Activated T-helper 17 cell treated with anti-CD3 and anti-CD28 coated beads, Interleukin-2, amount 50 U/mL, for 72 hours (primary cell): ENCODE results near the gene ITPR2. TPM values are rescaled to one million over a fixed set of nuclear protein-coding genes. Genes with fewer than 3 reads are reported as not detected.
"Not testable (repeated sequence)": the region's sequence is repeated elsewhere in the genome, so short reads cannot be mapped to it uniquely, and the experiment has no call there.

Experiments
- ATAC-seq: fragments of 150-1000 bp; cut with Tn5 transposase; replicated peaks from 2 replicates; pipeline ENCODE4 v1.10.0; 2021; ENCODE audit warnings: mild to moderate bottlenecking, moderate library complexity
- H3K27ac Mint-ChIP-seq: one replicate; pipeline ENCODE4 v1.8.0; 2022; ENCODE audit warnings: mixed read lengths
- H3K27me3 Mint-ChIP-seq: one replicate; pipeline ENCODE4 v1.8.0; 2022; ENCODE audit warnings: mixed read lengths
- H3K36me3 Mint-ChIP-seq: one replicate; pipeline ENCODE4 v1.8.0; 2022; ENCODE audit warnings: low read depth, mild to moderate bottlenecking, mixed read lengths
- H3K4me1 Mint-ChIP-seq: one replicate; pipeline ENCODE4 v1.8.0; 2022; ENCODE audit warnings: mixed read lengths
- H3K4me3 Mint-ChIP-seq: one replicate; pipeline ENCODE4 v1.8.0; 2022; ENCODE audit warnings: mild to moderate bottlenecking, mixed read lengths
- H3K9me3 Mint-ChIP-seq: one replicate; pipeline ENCODE4 v1.8.0; 2022; ENCODE audit warnings: mixed read lengths
- total RNA-seq, 2 donors: library from RNA; stranded (reverse); gene quantifications; one replicate each; pipeline ENCODE4 v1.2.3, GENCODE V29; 2022

The ITPR2 gene
- total RNA-seq, 2 donors from 2014 or later: 37.1 to 48.2 TPM

DNA sequence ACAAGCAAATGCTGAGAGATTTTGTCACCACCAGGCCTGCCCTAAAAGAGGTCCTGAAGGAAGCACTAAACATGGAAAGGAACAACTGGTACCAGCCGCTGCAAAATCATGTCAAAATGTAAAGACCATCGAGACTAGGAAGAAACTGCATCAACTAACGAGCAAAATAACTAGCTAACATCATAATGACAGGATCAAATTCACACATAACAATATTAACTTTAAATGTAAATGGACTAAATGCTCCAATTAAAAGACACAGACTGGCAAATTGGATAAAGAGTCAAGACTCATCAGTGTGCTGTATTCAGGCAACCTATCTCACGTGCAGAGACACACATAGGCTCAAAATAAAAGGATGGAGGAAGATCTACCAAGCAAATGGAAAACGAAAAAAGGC, 161.5 kb downstream of the ITPR2 start:
- not testable (repeated sequence) for ATAC-seq, H3K9me3 Mint-ChIP-seq, H3K4me3 Mint-ChIP-seq, H3K27me3 Mint-ChIP-seq, H3K27ac Mint-ChIP-seq, H3K4me1 Mint-ChIP-seq
- peaks cover 27% of the 10 kb centered on the region for H3K36me3 Mint-ChIP-seq

DNA sequence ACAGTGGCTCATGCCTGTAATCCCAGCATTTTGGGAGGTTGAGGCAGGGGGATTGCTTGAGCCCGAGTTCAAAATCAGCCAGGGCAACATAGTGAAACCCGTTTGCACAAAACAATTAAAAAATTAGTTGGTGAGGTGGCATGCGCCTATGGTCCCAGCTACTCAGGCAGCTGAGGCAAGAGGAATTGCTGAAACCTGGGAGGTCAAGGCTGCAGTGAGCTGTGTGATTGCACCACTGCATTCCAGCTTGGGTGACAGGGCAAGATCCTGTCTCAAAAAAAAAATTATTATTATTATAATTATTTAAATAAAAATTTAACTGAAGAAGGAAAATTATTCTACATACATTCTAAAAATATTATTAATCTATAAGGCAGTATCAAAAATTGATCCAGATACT, 164.1 kb downstream of the ITPR2 start:
- no peaks in the 10 kb centered on the region for H3K27me3 Mint-ChIP-seq
- H3K4me1 Mint-ChIP-seq: no peaks in the 10 kb centered on the region
- H3K4me3 Mint-ChIP-seq: no peak overlapping the region
- ATAC-seq: no peak
- H3K9me3 Mint-ChIP-seq: no peaks in the 10 kb centered on the region
- no peak overlapping the region for H3K27ac Mint-ChIP-seq
- H3K36me3 Mint-ChIP-seq: peaks cover 49% of the 10 kb centered on the region

DNA sequence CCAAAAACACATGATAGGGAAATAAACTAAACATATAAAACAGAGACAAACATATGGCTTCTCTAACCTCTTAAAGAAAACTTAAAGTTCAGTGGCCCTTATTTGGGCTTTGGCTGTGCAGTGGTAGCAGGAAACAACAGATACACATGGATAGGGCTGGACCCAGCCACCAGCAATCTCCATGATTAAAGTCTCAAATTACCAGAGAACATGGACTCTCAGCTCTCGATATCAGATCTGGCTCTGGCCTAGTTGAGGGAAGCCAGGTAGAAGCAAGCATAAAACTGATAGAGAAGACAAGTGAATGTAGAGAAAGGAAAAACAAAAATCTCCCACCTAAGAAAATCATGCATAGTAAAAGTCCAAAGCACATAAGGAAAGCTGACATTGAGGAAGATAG, 164.8 kb downstream of the ITPR2 start:
- Mint-ChIP-seq H3K36me3 (peaks cover 55% of the 10 kb centered on the region), H3K4me3 (no peak overlapping the region), H3K9me3 (no peaks in the 10 kb centered on the region), H3K27ac (no peak overlapping the region), H3K4me1 (no peaks in the 10 kb centered on the region), H3K27me3 (no peaks in the 10 kb centered on the region)
- ATAC-seq: no peak

GRCh38 chr12:26666286-26666685, 166.7 kb downstream of the ITPR2 start:
- Mint-ChIP-seq H3K4me1 (no peaks in the 10 kb centered on the region), H3K9me3 (no peaks in the 10 kb centered on the region), H3K36me3 (peaks cover 60% of the 10 kb centered on the region), H3K27me3 (no peaks in the 10 kb centered on the region), H3K27ac (no peak overlapping the region), H3K4me3 (no peak overlapping the region)
- ATAC-seq: no peak

DNA sequence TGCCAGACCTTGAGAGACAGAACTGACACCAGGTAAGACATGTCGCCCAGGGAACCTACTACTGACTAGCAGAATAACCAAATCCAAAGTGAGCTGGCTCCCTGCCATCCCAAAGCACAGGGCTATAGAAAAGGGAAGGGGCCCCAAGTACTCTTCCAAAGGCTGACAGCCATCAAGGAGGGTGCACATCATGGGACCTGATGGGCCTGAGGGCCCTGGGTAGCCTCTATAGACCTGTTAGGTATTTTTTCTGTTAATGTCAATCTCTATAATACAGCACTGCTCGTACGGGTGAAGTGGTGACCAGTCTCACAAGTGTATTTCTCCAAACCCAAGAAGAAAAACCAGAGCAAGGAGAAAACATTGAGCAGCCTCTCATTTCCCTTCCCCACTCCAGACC, 171.6 kb downstream of the ITPR2 start:
- Mint-ChIP-seq H3K4me3 (no peak overlapping the region), H3K27ac (no peak overlapping the region), H3K36me3 (peaks cover 68% of the 10 kb centered on the region), H3K27me3 (no peaks in the 10 kb centered on the region), H3K9me3 (no peaks in the 10 kb centered on the region), H3K4me1 (no peaks in the 10 kb centered on the region)
- no peak for ATAC-seq

- Mint-ChIP-seq H3K36me3 (peaks cover 68% of the 10 kb centered on the region), H3K4me3 (no peak overlapping the region), H3K27ac (no peak overlapping the region), H3K4me1 (no peaks in the 10 kb centered on the region), H3K9me3 (no peaks in the 10 kb centered on the region), H3K27me3 (no peaks in the 10 kb centered on the region)
- no peak for ATAC-seq
Observed at GRCh38 chr12:26659930-26660329, 173.1 kb downstream of the ITPR2 start.

DNA sequence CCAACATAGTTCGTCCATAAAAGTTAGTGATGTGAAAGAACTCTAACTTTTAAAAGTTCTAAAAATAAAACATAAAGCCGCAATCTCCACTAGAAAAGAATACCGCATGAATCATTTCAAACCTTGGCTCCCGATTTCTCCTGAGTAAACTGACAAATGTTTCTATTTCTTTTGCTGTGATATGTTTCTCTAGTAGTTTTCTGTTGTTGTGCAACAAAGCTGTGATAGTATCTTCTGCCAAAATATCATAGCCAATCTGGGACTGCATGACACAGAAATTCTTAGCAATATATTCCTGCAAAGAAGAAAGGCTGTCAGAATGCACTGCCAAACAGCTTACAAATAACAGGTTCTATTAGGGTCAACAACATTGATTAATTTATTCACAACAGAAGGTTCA, 174.0 kb downstream of the ITPR2 start:
- no peak for ATAC-seq
- Mint-ChIP-seq H3K27me3 (no peaks in the 10 kb centered on the region), H3K27ac (no peak overlapping the region), H3K9me3 (no peaks in the 10 kb centered on the region), H3K36me3 (peaks cover 71% of the 10 kb centered on the region), H3K4me1 (no peaks in the 10 kb centered on the region), H3K4me3 (no peak overlapping the region)

DNA sequence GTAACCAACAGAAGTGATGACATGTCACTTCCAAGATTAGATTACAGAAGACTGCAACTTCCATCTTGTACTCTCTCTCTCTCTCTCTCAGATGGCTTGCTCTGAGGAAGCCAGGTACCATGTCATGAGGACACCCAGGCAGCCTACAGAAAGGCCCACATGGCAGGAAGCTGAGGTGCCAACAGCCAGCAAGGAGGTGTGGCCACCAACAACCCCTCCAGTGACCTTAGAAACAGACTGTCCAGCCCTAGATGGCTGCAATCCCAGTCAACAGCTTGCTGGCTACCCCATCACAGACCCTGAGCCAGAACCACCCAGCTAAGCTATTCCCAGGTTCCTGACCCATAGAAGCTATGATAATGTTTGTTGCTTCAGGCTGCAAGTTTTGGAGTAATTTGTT, 178.4 kb downstream of the ITPR2 start:
- Mint-ChIP-seq H3K4me1 (no peaks in the 10 kb centered on the region), H3K4me3 (no peak overlapping the region), H3K27me3 (no peaks in the 10 kb centered on the region), H3K9me3 (no peaks in the 10 kb centered on the region), H3K36me3 (peaks cover 85% of the 10 kb centered on the region), H3K27ac (no peak overlapping the region)
- no peak for ATAC-seq

DNA sequence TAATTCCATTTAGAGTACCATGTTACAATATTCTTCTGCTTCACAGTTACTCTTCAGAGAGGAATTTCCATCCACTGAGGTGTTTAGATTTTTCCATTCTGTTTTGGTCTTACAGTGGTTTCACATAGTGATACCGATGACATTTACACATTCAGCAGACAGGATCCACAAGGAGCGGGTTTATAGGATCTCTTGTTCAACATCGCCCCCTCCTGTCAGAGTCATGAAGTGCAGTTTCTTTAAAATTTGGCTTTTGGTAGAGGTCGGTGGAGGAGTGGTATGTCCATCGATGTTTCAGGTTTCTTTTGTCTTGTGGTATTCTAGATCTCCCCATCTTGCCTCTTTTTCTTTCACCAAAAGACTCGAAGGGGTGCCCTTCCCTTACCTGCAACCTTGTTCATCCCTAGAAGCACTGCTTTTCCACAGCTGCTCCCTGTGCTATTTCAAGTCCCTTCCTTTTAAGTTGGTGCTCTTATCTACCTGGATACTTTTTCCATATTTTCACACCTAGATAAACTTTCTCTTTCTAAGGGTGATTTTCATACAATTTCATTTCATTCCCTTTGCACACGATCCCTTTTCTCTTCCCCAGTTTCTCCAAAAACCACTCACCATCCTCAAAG, 181.3 kb downstream of the ITPR2 start:
- peak; percentile 65 for ATAC-seq
- no peak overlapping the region for H3K27ac Mint-ChIP-seq
- no peaks in the 10 kb centered on the region for H3K4me1 Mint-ChIP-seq
- H3K4me3 Mint-ChIP-seq: no peak overlapping the region
- no peaks in the 10 kb centered on the region for H3K27me3 Mint-ChIP-seq
- H3K9me3 Mint-ChIP-seq: no peaks in the 10 kb centered on the region
- H3K36me3 Mint-ChIP-seq: peaks cover 83% of the 10 kb centered on the region

DNA sequence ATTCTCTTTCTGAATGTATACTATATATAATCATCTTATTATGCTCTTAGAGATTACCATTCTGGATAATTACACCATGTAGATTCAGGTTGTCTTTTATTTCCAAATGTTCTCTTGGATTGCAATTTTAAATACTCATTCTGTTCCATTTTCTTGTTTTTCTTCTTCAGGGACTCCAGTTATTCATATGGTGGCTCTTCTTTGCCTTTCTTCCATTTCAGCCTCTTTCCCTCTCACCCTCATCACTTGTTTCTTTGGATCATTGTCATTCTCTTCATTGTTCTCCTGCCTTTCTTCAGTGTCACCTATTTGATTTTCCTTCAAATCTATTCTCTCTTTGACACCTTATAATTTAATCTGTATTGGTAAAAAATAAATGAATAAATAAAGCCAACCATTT, 182.0 kb downstream of the ITPR2 start:
- H3K36me3 Mint-ChIP-seq: peaks cover 83% of the 10 kb centered on the region

DNA sequence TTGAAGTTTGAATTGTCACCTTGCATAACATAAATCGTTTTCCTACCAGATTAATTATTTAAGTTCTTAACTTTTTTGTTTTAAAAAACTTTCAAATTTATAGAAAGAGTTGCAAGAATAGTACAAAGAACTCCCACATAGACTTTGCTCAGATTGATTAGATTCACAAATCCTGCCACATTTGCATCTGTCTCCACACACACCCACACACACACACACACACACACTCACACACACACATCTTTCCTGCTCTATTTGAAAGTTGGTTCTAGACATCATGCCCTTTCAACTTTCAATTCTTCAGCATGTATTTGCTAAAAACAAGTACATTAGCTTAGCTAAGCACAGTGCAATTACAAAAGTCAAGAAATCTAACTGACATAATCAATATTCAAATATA, 184.0 kb downstream of the ITPR2 start:
- Mint-ChIP-seq H3K4me1 (no peaks in the 10 kb centered on the region), H3K4me3 (no peak overlapping the region), H3K27ac (no peak overlapping the region), H3K36me3 (peaks cover 66% of the 10 kb centered on the region), H3K9me3 (no peaks in the 10 kb centered on the region), H3K27me3 (no peaks in the 10 kb centered on the region)
- ATAC-seq: no peak

More for the DNA sequence above, 182.0 kb downstream of the ITPR2 start:
- no peak overlapping the region for H3K27ac Mint-ChIP-seq
- no peak overlapping the region for H3K4me3 Mint-ChIP-seq
- H3K9me3 Mint-ChIP-seq: no peaks in the 10 kb centered on the region
- H3K27me3 Mint-ChIP-seq: no peaks in the 10 kb centered on the region
- ATAC-seq: no peak
- H3K4me1 Mint-ChIP-seq: no peaks in the 10 kb centered on the region

GRCh38 chr12:26648584-26648983, 184.4 kb downstream of the ITPR2 start:
- H3K4me3 Mint-ChIP-seq: no peak overlapping the region
- H3K36me3 Mint-ChIP-seq: peaks cover 62% of the 10 kb centered on the region
- H3K9me3 Mint-ChIP-seq: no peaks in the 10 kb centered on the region
- ATAC-seq: no peak
- H3K27ac Mint-ChIP-seq: no peak overlapping the region
- no peaks in the 10 kb centered on the region for H3K27me3 Mint-ChIP-seq
- H3K4me1 Mint-ChIP-seq: no peaks in the 10 kb centered on the region

DNA sequence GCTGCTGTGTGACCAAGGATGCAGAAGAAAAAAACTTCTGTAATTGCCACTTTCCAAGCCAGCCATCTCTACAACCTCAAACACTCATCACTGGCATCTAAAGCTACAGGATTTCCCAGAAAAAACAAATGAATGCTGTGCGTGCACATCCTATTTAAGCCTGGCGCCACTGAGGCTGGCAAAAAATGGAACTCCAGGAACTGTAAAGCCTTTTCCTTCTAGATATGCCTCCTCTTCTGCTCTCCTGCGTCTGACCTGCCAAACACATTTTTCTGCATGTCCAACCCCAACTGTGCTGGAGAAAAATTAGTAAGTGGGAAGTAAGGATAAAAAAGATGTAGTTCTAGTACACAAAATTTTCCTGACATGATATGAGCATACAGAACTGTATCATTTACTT, 184.9 kb downstream of the ITPR2 start:
- ATAC-seq: no peak
- Mint-ChIP-seq H3K36me3 (peaks cover 57% of the 10 kb centered on the region), H3K27me3 (no peaks in the 10 kb centered on the region), H3K9me3 (no peaks in the 10 kb centered on the region), H3K4me1 (no peaks in the 10 kb centered on the region), H3K4me3 (no peak overlapping the region), H3K27ac (no peak overlapping the region)

GRCh38 chr12:26647088-26647487, 185.9 kb downstream of the ITPR2 start:
- no peak overlapping the region for H3K4me3 Mint-ChIP-seq
- no peak for ATAC-seq
- H3K27me3 Mint-ChIP-seq: no peaks in the 10 kb centered on the region
- no peak overlapping the region for H3K27ac Mint-ChIP-seq
- no peaks in the 10 kb centered on the region for H3K4me1 Mint-ChIP-seq
- peaks cover 47% of the 10 kb centered on the region for H3K36me3 Mint-ChIP-seq
- no peaks in the 10 kb centered on the region for H3K9me3 Mint-ChIP-seq

DNA sequence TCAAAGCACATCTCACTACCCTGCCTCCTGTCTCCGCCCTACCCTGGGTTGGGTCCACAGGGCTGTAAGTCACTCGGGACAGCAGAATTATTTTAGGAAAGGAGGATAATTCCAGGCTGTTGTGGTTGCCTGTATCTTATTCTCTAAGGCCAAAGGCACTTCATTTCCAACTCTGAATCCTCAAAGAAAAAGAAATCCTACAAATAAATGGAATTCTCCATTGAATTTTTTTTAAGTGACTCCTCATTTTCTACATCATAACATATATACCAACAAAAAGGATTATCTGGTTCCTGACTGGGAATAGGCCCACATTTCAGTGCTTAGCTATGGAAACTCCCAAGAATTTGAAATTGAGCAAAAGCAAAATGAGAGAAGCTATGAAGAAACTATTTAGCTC, 186.4 kb downstream of the ITPR2 start:
- H3K4me1 Mint-ChIP-seq: no peaks in the 10 kb centered on the region
- no peak for ATAC-seq
- H3K4me3 Mint-ChIP-seq: no peak overlapping the region
- peaks cover 42% of the 10 kb centered on the region for H3K36me3 Mint-ChIP-seq
- H3K27me3 Mint-ChIP-seq: no peaks in the 10 kb centered on the region
- H3K27ac Mint-ChIP-seq: no peak overlapping the region
- no peaks in the 10 kb centered on the region for H3K9me3 Mint-ChIP-seq

DNA sequence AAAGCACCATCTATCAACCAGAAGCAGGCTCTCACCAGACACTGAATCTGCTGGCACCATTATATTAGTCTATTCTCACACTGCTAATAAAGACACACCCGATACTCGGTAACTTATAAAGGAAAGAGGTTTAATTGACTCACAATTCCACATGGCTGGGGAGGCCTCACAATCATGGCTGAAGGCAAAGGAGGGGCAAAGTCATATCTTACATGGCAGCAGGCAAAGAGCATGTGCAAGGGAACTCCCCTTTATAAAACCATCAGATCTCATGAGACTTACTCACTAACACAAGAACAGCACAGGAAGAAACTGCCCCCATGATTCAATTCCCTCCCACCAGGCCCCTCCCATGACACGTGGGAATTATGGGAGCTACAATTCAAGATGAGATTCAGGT, 188.6 kb downstream of the ITPR2 start:
- H3K27me3 Mint-ChIP-seq, H3K27ac Mint-ChIP-seq: not testable (repeated sequence)

More for the DNA sequence above, 188.6 kb downstream of the ITPR2 start:
- not testable (repeated sequence) for H3K4me1 Mint-ChIP-seq, H3K9me3 Mint-ChIP-seq, H3K4me3 Mint-ChIP-seq
- peaks cover 35% of the 10 kb centered on the region for H3K36me3 Mint-ChIP-seq
- peak; percentile 34 for ATAC-seq
